Neural cell (in vitro differentiated cells): ENCODE data around the gene MYBL2.

Source experiments
- CTCF ChIP-seq: fragments of 450-650 bp; IDR thresholded peaks from 2 replicates; pipeline ENCODE4 v1.5.1; 2014; ENCODE audit warnings: antibody characterized with exemption, mild to moderate bottlenecking, moderate library complexity; ENCODE audit not compliant: poor library complexity, severe bottlenecking
- POLR2AphosphoS5 ChIP-seq: IDR thresholded peaks from 2 replicates; pipeline ENCODE4 v1.6.1; 2012
- REST ChIP-seq: IDR thresholded peaks from 2 replicates; pipeline ENCODE4 v1.6.1; 2012; ENCODE audit warnings: borderline replicate concordance

- TF ChIP-seq CTCF (no peak), POLR2AphosphoS5 (no peak), REST (no peak)
These were observed 81.4 kb downstream of the MYBL2 start for GRCh38 chr20:43748274-43748673.
